Lung (tissue), 12 donors: ENCODE data around the gene STXBP3. TPM values are rescaled to one million over a fixed set of nuclear protein-coding genes. Genes with fewer than 3 reads are reported as not detected.

Experiments used
- ATAC-seq: fragments of 200-7000 bp; cut with Tn5 transposase; one replicate; pipeline ENCODE4 v1.9.1; 2020; ENCODE audit warnings: moderate number of reproducible peaks; ENCODE audit not compliant: insufficient read depth, low FRiP score
- DNase-seq, 3 donors: peaks; one replicate each; pipeline ENCODE4 v3.0.0-alpha.2; 2013 to 2017
- H3K27ac ChIP-seq, 2 donors: one replicate each; pipeline ENCODE4 v1.5.1; 2013; ENCODE audit warnings: mild to moderate bottlenecking in 2 of 2, moderate library complexity in 2 of 2, control low read depth in 1 of 2, inconsistent platforms in 1 of 2, low read depth in 1 of 2, low read length in 1 of 2
- H3K27me3 ChIP-seq, 3 donors: one replicate each; pipeline ENCODE4 v1.5.1; 2013; ENCODE audit warnings: low read length in 2 of 3; ENCODE audit not compliant: control insufficient read depth in 3 of 3, insufficient read depth in 3 of 3
- H3K36me3 ChIP-seq, 4 donors: one replicate each; pipeline ENCODE4 v1.5.1; 2013; ENCODE audit warnings: low read length in 4 of 4, mild to moderate bottlenecking in 1 of 4, moderate library complexity in 1 of 4; ENCODE audit not compliant: control insufficient read depth in 4 of 4, insufficient read depth in 4 of 4
- H3K4me1 ChIP-seq, 5 donors: one replicate each; pipeline ENCODE4 v1.5.1; 2013; ENCODE audit warnings: low read length in 5 of 5, mild to moderate bottlenecking in 2 of 5, moderate library complexity in 1 of 5; ENCODE audit not compliant: control insufficient read depth in 5 of 5, insufficient read depth in 5 of 5
- H3K4me3 ChIP-seq: one replicate; pipeline ENCODE4 v1.5.1; 2013; ENCODE audit warnings: mild to moderate bottlenecking, control low read depth, moderate library complexity
- H3K9ac ChIP-seq, 2 donors: one replicate each; pipeline ENCODE4 v1.5.1; 2013; ENCODE audit warnings: low read length in 2 of 2, control low read depth in 1 of 2; ENCODE audit not compliant: insufficient read depth in 1 of 2
- H3K9me3 ChIP-seq, 4 donors: one replicate each; pipeline ENCODE4 v1.5.1; 2013; ENCODE audit warnings: low read length in 3 of 4, mild to moderate bottlenecking in 1 of 4, moderate library complexity in 1 of 4; ENCODE audit not compliant: control insufficient read depth in 4 of 4, insufficient read depth in 3 of 4
- CTCF ChIP-seq: IDR thresholded peaks from 2 replicates; pipeline ENCODE4 v1.5.1; 2012; ENCODE audit warnings: mild to moderate bottlenecking; ENCODE audit errors: control extremely low read depth, extremely low read depth
- WGBS, 2 donors: extraction: QIAGEN DNeasy Blood & Tissue Kit; methylation state at CpG; one replicate each; pipeline ENCODE4 v1.1.7; 2013; 5-methylcytosine and 5-hydroxymethylcytosine counted together
- polyA plus RNA-seq, 2 donors: library from polyadenylated mRNA; stranded (reverse); fragments of 200-250 nt; gene quantifications; one replicate each; pipeline ENCODE4 v1.2.1, GENCODE V29; 2013
- total RNA-seq, 2 donors: library from RNA; depleted of rRNA in 1 of 2; stranded (reverse); fragments of >200 nt in 1 of 2; gene quantifications; one replicate each; pipeline ENCODE4 v1.2.1, GENCODE V29; 2014 to 2021
- donor health status: control.
- donor health status: control.
- donor health status: Bipolar disorder and iron deficiency.
- donor health status: healthy.
- donor health status: DM: yes; HTN: yes; CAD: no.

STXBP3 gene
- total and polyA plus RNA-seq, 4 donors = 33.6 to 83.6 (median 40.0) TPM

GRCh38 chr1:108850929-108851328, 104.5 kb downstream of the STXBP3 start:
- Histone ChIP-seq H3K4me1 (peaks cover 0 to 11% (median 0%) of the 10 kb centered on the region in 5 donors), H3K9ac (no peak overlapping the region), H3K4me3 (no peak overlapping the region), H3K27ac (no peak overlapping the region), H3K27me3 (no peaks in the 10 kb centered on the region), H3K36me3 (no peaks in the 10 kb centered on the region), H3K9me3 (no peaks in the 10 kb centered on the region)
- 63 to 81% methylated on average over 7 of the region's 7 CpGs for WGBS, 2 donors
- ATAC-seq (no peak), DNase-seq (no peak)
- no peak for TF ChIP-seq CTCF

- TF ChIP-seq CTCF = no peak
- Histone ChIP-seq H3K9me3 (no peaks in the 10 kb centered on the region), H3K9ac (peak overlapping the region in 1 of 2 donors; percentile 26), H3K4me3 (no peak overlapping the region), H3K27ac (no peak overlapping the region), H3K4me1 (peaks cover 0 to 11% (median 0%) of the 10 kb centered on the region in 5 donors), H3K27me3 (no peaks in the 10 kb centered on the region), H3K36me3 (no peaks in the 10 kb centered on the region)
- WGBS, 2 donors = 59 to 67% methylated on average over 4 of the region's 4 CpGs
- ATAC-seq (no peak), DNase-seq (no peak)
Observed at GRCh38 chr1:108851567-108851966, 105.1 kb downstream of the STXBP3 start.

- WGBS, 2 donors = 12 to 31% methylated on average over 7 of the region's 7 CpGs
- TF ChIP-seq CTCF = no peak
- DNase-seq (peak in 2 of 3 donors; percentile 38 to 49), ATAC-seq (peak; percentile 34)
- Histone ChIP-seq H3K4me3 (no peak overlapping the region), H3K27me3 (no peaks in the 10 kb centered on the region), H3K36me3 (no peaks in the 10 kb centered on the region), H3K9ac (peak overlapping the region in 1 of 2 donors; percentile 42), H3K27ac (peak overlapping the region in 1 of 2 donors; percentile 49), H3K9me3 (no peaks in the 10 kb centered on the region), H3K4me1 (peaks cover 0 to 11% (median 0%) of the 10 kb centered on the region in 5 donors)
Observed at GRCh38 chr1:108852221-108852975, 105.9 kb downstream of the STXBP3 start.
